GM18870 (cell line): ENCODE results near the gene CTNNA2.

ENCODE experiments used
- ATAC-seq: cut with Tn5 transposase; IDR thresholded peaks from one replicate; pipeline ENCODE4 v1.9.1; 2021; ENCODE audit warnings: moderate library complexity; ENCODE audit not compliant: unreplicated experiment

The CTNNA2 gene

GRCh38 chr2:80515964-80516363 is 1003.1 kb downstream of the CTNNA2 start:
- ATAC-seq: no peak

GRCh38 chr2:80517316-80517715 is 1004.5 kb downstream of the CTNNA2 start:
- ATAC-seq: no peak

- no peak for ATAC-seq
Measured at GRCh38 chr2:80519121-80519643, 1006.3 kb downstream of the CTNNA2 start.

- ATAC-seq: no peak
Measured at GRCh38 chr2:80519699-80520291, 1006.9 kb downstream of the CTNNA2 start.

- ATAC-seq: peak; percentile 66
Measured at GRCh38 chr2:80525152-80525551, 1012.3 kb downstream of the CTNNA2 start.

- no peak for ATAC-seq
Measured at GRCh38 chr2:80527119-80527518, 1014.3 kb downstream of the CTNNA2 start.

GRCh38 chr2:80529466-80530165 is 1016.8 kb downstream of the CTNNA2 start:
- ATAC-seq: no peak

GRCh38 chr2:80530442-80531064 is 1017.7 kb downstream of the CTNNA2 start:
- ATAC-seq: peak; percentile 84

- no peak for ATAC-seq
Measured at GRCh38 chr2:80531319-80531718, 1018.5 kb downstream of the CTNNA2 start.

GRCh38 chr2:80545420-80546210 is 1032.8 kb downstream of the CTNNA2 start:
- ATAC-seq: no peak

- no peak for ATAC-seq
Measured at GRCh38 chr2:80546766-80547165, 1033.9 kb downstream of the CTNNA2 start.

- no peak for ATAC-seq
Measured at GRCh38 chr2:80547344-80547743, 1034.5 kb downstream of the CTNNA2 start.

GRCh38 chr2:80548469-80548868 is 1035.6 kb downstream of the CTNNA2 start:
- ATAC-seq: no peak

GRCh38 chr2:80549901-80550300 is 1037.0 kb downstream of the CTNNA2 start:
- ATAC-seq: no peak

GRCh38 chr2:80560326-80560725 is 1047.5 kb downstream of the CTNNA2 start:
- ATAC-seq: no peak

GRCh38 chr2:80568011-80568410 is 1055.2 kb downstream of the CTNNA2 start:
- ATAC-seq: no peak

- no peak for ATAC-seq
Measured at GRCh38 chr2:80573167-80573566, 1060.3 kb downstream of the CTNNA2 start.

GRCh38 chr2:80573950-80574349 is 1061.1 kb downstream of the CTNNA2 start:
- ATAC-seq: no peak

GRCh38 chr2:80579756-80580155 is 1066.9 kb downstream of the CTNNA2 start:
- no peak for ATAC-seq

- no peak for ATAC-seq
Measured at GRCh38 chr2:80591233-80591632, 1078.4 kb downstream of the CTNNA2 start.

GRCh38 chr2:80592106-80592505 is 1079.3 kb downstream of the CTNNA2 start:
- ATAC-seq: no peak
